HG03097 (cell line): ENCODE measurements around the gene SOAT2.
"Not testable (repeated sequence)": the region's sequence is repeated elsewhere in the genome, so short reads cannot be mapped to it uniquely, and the experiment has no call there.

Experiments used
- ATAC-seq: cut with Tn5 transposase; IDR thresholded peaks from one replicate; pipeline ENCODE4 v1.9.1; 2021; ENCODE audit not compliant: unreplicated experiment, low FRiP score

The SOAT2 gene

DNA sequence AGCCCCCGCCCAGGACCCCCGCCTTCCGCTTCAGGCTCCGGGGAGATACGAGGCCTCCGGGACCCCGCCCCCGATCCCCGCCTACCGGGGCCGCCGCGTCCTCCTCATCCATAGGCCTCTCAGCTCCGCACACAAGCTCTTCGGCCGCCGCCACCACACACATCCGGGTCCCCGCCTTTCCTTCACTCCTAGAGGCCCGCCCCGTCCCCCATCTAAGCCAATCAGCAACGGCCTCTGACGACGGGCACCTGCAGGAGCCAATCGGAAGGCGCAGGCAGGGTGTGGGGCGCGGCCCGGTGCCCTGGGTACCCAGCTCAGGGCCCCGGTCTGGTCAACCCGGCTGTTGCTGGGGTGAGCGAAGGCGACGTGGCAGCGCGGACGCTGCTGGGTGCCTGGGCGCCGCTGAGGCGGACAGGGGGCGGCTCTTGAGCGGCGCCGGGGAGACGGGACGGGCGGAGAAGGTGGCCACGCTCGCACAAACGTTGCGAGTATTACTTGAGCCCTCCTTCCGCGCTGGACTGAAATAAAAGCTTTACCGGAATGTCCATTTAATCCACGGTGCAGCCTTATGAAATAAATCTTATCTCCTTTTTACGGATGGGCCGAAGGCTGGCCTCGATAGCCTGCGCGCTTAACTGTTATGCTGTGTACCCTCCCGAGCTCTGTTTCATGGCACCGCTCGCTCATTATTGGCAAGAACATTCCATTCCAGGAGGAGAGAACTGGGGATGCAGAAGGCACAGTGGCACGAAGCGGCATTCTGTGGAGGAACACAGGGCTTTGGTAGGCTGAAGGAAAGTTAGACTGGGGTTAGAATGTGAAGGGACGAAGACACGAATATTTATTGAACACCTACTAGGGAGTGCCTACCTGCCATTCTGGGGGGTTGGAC lies 23.8 kb upstream of the SOAT2 start, which contains the start of gene SPRYD3:
TSS of gene SPRYD3 (minus strand) at position 165 of the 892 bp plus-strand sequence. CDS start at position 108, 57 bp downstream.
- peak; percentile 96 for ATAC-seq

DNA sequence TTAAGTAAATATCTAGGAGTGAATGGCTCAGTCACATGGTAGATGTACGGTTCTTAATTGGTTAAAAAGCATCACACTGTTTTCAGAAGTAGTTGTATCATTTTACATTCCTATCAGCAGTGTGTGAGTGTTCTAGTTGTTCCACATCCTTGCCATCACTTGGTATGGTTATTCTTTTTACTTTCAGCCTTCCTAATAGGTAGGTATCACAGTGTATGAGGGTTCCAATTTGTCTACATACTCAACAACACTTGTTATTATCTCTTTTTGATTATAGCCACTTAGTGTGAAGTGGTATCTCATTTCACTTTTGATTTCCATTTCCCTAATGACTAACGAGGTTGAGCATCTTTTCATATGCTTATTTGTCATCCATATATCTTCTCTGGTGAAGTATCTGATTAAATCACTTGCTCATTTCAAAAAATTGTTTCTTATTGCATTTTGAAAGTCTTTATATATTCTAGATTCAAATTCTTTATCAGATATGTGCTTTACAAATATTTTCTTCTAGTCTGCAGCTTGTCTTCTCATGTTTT lies 20.6 kb upstream of the SOAT2 start:
- ATAC-seq: no peak

- no peak for ATAC-seq
Measured at GRCh38 chr12:53086361-53086760, 16.9 kb upstream of the SOAT2 start.

GRCh38 chr12:53090105-53090504 lies 13.2 kb upstream of the SOAT2 start:
- no peak for ATAC-seq

DNA sequence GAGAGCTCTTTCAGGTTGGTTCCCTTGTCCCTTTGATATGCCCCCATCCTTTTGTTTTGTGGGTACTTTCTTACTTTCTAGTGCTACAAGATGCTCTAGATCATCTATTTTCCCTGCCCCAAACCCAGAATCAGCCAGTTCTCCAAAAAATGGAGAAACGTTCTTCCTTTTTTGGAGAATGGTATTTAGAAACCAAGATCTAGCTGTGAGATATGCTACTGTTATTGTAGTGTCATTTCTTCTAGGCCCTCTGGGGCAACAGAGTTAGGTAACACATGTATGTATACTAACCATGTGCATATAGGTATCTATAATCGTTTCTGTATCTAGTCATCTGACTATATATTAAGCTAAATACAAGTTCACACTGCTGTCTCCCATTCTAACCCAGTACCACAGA lies 12.7 kb upstream of the SOAT2 start:
- ATAC-seq: no peak

DNA sequence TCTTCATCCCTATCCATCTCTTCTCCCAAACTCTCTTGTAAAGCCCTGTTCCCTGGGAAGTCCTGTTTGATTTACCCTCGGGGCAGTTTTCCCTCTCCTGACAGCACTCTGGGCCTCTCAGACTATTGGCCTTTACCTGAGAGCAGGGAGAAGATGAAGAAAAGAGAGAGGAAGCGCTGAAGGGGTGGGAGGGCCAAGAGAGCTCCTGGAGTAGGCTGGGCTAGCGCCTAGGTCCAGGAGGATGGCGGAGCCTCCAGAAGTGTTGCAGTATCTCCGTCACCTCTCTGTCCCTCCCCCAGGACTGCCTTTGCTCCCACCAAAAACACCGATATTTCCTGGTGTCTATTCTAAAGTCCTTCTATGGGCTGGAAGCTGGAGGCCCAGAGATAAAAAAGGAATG lies 11.5 kb upstream of the SOAT2 start:
- ATAC-seq: no peak

DNA sequence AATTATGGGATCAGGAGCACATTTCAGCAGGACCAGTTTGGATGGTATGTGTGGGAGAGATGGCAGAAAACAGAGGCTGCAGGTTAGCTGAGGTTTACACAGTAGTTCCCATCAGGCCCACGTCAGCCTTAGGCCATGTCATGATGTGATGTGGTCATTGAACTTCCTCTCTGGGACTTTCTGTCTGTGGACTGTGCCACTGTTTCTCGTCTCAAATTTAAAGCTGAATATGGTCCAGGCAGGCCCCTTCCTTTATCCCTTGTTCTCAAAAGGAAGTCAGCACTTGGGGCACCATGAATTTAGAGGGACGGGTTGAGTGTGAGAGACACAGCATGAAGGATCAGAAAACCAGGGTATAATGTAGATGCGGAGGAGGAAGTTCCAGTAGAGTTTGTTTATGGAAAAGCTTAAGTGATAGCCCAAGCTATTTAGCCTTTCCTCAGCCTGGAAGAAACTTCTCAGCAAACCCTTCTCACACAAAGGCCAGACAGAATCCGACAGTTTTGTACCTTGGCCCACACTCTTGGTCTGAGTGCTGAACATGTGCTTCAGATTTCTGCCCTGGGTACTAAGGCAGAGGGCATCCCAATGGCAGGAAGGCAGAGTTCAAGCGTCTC lies 9.4 kb upstream of the SOAT2 start:
- no peak for ATAC-seq

- ATAC-seq: no peak
Measured at GRCh38 chr12:53094394-53094787, 8.9 kb upstream of the SOAT2 start.

- ATAC-seq: not testable (repeated sequence)
Measured at GRCh38 chr12:53094796-53095595, 8.3 kb upstream of the SOAT2 start.

GRCh38 chr12:53095596-53095895 lies 7.7 kb upstream of the SOAT2 start:
- ATAC-seq: not testable (repeated sequence)

- no peak for ATAC-seq
Measured at GRCh38 chr12:53096089-53096741, 7.1 kb upstream of the SOAT2 start.

DNA sequence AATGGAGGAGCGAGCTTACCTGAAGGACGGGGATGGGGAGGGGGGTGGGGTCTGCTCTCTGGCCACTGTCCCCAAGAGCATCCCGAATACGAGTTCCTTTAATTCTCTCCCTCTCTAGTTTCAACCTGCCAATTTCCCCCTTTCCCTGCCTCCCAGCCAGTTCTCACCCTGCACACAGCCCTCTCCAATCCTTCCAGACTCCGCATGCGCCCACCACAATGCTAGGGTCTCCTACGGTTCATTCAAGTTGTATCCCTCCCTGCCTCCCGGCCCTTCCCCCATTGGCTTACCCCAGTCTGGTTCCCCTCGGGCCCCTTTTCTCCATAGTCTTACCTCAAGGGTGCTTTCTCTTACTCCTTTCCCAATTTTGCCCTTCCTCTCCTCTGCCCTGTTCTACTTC lies 6.5 kb upstream of the SOAT2 start:
- no peak for ATAC-seq

DNA sequence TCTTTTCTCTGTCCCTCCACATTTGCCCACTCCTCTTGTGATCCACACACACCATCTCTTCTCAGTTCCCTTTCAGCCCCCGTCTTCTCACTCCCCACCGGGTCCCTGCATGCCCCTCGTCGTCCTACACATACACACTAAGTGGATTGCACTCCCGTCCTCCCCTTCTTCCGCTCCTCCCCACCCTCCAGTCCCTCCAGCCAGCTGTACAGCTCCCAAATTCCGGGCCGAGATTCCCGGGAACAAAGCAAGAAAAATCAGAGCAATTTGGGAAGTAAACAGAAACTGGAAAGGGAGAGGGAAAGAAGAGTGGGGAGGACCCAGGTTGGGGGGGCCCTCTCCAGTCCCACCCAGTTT lies 6.1 kb upstream of the SOAT2 start:
- no peak for ATAC-seq

- no peak for ATAC-seq
Measured at GRCh38 chr12:53097564-53098353, 5.5 kb upstream of the SOAT2 start, which contains the start of gene IGFBP6. Gene IGFBP6 (plus strand): TSS chr12:53097667. CDS start chr12:53097718, 51 bp downstream.

DNA sequence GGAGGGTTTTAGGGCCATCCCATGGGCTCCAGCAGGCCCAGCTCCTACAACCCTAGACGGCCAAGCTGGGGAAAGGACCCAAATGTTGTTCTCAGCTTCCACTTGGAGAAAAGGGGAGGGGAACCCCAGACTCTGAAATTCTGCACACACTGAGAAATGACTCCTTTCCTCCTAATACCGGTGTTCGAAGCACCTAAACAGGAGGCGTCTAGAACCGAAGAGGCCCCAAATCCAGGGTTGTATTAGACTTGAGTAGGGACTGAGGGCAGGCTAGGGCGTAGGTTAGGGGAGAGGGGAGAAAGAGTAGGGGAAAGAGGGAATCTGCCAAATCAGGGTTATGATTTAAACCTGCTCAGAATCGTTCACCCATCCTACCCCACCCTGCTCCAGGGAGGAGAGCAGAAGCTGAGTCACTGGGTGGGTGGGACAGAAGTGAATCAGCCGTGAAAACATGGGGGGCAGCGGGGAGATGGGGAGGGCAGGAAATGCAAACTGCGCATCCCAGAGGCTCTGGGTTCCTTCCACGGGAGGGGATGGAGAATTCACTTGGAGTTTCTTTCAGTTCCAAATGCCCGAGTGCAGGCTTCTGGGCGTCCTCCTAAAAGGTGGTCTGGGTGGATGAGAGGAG lies 4.8 kb upstream of the SOAT2 start:
- no peak for ATAC-seq

GRCh38 chr12:53099071-53099882 lies 4.0 kb upstream of the SOAT2 start:
- no peak for ATAC-seq

GRCh38 chr12:53100466-53101151 lies 2.7 kb upstream of the SOAT2 start:
- no peak for ATAC-seq

- no peak for ATAC-seq
Measured at GRCh38 chr12:53101266-53101665, 2.0 kb upstream of the SOAT2 start.
